GM19438 (cell line): ENCODE results near the gene PTPRT.

Experiments used
- ATAC-seq: cut with Tn5 transposase; IDR thresholded peaks from one replicate; pipeline ENCODE4 v1.9.1; 2021; ENCODE audit warnings: low read depth; ENCODE audit not compliant: unreplicated experiment

PTPRT gene

GRCh38 chr20:42510686-42511085 lies 679.0 kb downstream of the PTPRT start:
- ATAC-seq = no peak

GRCh38 chr20:42507874-42508273 lies 681.8 kb downstream of the PTPRT start:
- no peak for ATAC-seq

GRCh38 chr20:42506397-42506796 lies 683.3 kb downstream of the PTPRT start:
- no peak for ATAC-seq

- ATAC-seq = no peak
Observed at GRCh38 chr20:42502591-42502990, 687.1 kb downstream of the PTPRT start.

- ATAC-seq = no peak
Observed at GRCh38 chr20:42496595-42496994, 693.1 kb downstream of the PTPRT start.

- ATAC-seq = no peak
Observed at GRCh38 chr20:42494290-42494689, 695.4 kb downstream of the PTPRT start.

- ATAC-seq = no peak
Observed at GRCh38 chr20:42493001-42493400, 696.7 kb downstream of the PTPRT start.

- ATAC-seq = peak; percentile 66
Observed at GRCh38 chr20:42492290-42492689, 697.4 kb downstream of the PTPRT start.

- no peak for ATAC-seq
Observed at GRCh38 chr20:42485556-42485955, 704.1 kb downstream of the PTPRT start.

- ATAC-seq = no peak
Observed at GRCh38 chr20:42484790-42485375, 704.8 kb downstream of the PTPRT start.

GRCh38 chr20:42484335-42484734 lies 705.4 kb downstream of the PTPRT start:
- ATAC-seq = no peak

- no peak for ATAC-seq
Observed at GRCh38 chr20:42483730-42484303, 705.9 kb downstream of the PTPRT start.

GRCh38 chr20:42482808-42483207 lies 706.9 kb downstream of the PTPRT start:
- no peak for ATAC-seq

- no peak for ATAC-seq
Observed at GRCh38 chr20:42475773-42476172, 713.9 kb downstream of the PTPRT start.

- ATAC-seq = no peak
Observed at GRCh38 chr20:42474646-42475045, 715.1 kb downstream of the PTPRT start.

GRCh38 chr20:42472198-42472597 lies 717.5 kb downstream of the PTPRT start:
- ATAC-seq = no peak

- no peak for ATAC-seq
Observed at GRCh38 chr20:42461965-42462593, 727.6 kb downstream of the PTPRT start.

GRCh38 chr20:42461291-42461690 lies 728.4 kb downstream of the PTPRT start:
- no peak for ATAC-seq

GRCh38 chr20:42447270-42447669 lies 742.4 kb downstream of the PTPRT start:
- no peak for ATAC-seq

- no peak for ATAC-seq
Observed at GRCh38 chr20:42444799-42445198, 744.9 kb downstream of the PTPRT start.

- no peak for ATAC-seq
Observed at GRCh38 chr20:42443200-42443599, 746.5 kb downstream of the PTPRT start.

- ATAC-seq = no peak
Observed at GRCh38 chr20:42442716-42443115, 747.0 kb downstream of the PTPRT start.
